DOHH2 (cell line): ENCODE results near the gene DUOXA1.
"Not testable (repeated sequence)": the region's sequence is repeated elsewhere in the genome, so short reads cannot be mapped to it uniquely, and the experiment has no call there.

Experiments used
- H3F3A ChIP-seq: fragments of 200-600 bp; sonication (generic), shearing (Covaris generic); 2 replicates; pipeline ENCODE4 v1.6.0; 2016; ENCODE audit warnings: antibody characterized with exemption, mild to moderate bottlenecking; ENCODE audit not compliant: control insufficient read depth, insufficient read depth
- H3K27ac ChIP-seq: fragments of 200-600 bp; sonication (generic); 2 replicates; pipeline ENCODE4 v1.5.1; 2014; ENCODE audit warnings: low read depth, mild to moderate bottlenecking, low read length, moderate library complexity
- H3K27me3 ChIP-seq: fragments of 200-600 bp; sonication (generic); 2 replicates; pipeline ENCODE4 v1.6.1; 2014; ENCODE audit warnings: mild to moderate bottlenecking, low read length, mixed read lengths; ENCODE audit not compliant: control insufficient read depth
- H3K36me3 ChIP-seq: fragments of 200-600 bp; sonication (generic); 2 replicates; pipeline ENCODE4 v1.6.1; 2014; ENCODE audit warnings: mild to moderate bottlenecking, low read length, moderate library complexity, mixed read lengths; ENCODE audit not compliant: control insufficient read depth
- H3K4me1 ChIP-seq: fragments of 200-600 bp; sonication (generic); 2 replicates; pipeline ENCODE4 v1.6.1; 2014; ENCODE audit warnings: mild to moderate bottlenecking, low read length, mixed read lengths; ENCODE audit not compliant: control insufficient read depth
- H3K4me2 ChIP-seq: fragments of 200-600 bp; sonication (generic); 2 replicates; pipeline ENCODE4 v1.6.0; 2014; ENCODE audit warnings: mild to moderate bottlenecking, low read length, moderate library complexity
- H3K4me3 ChIP-seq: fragments of 200-600 bp; sonication (generic); 2 replicates; pipeline ENCODE4 v1.5.1; 2014; ENCODE audit warnings: mild to moderate bottlenecking, low read length, mixed read lengths
- H3K79me2 ChIP-seq: fragments of 200-600 bp; sonication (generic); 2 replicates; pipeline ENCODE4 v1.6.1; 2014; ENCODE audit warnings: mild to moderate bottlenecking, low read length, mixed read lengths; ENCODE audit not compliant: control insufficient read depth
- H3K9me2 ChIP-seq: fragments of 200-600 bp; sonication (generic); replicated peaks from 2 replicates; pipeline ENCODE4 v1.6.1; 2014; ENCODE audit warnings: mild to moderate bottlenecking, low read length, mixed read lengths; ENCODE audit not compliant: control insufficient read depth
- H3K9me3 ChIP-seq: fragments of 200-600 bp; sonication (generic); 2 replicates; pipeline ENCODE4 v1.6.1; 2014; ENCODE audit warnings: antibody characterized with exemption, low read length, mixed read lengths; ENCODE audit not compliant: control insufficient read depth, insufficient read depth
- H4K20me1 ChIP-seq: fragments of 200-600 bp; sonication (generic); 2 replicates; pipeline ENCODE4 v1.6.0; 2014; ENCODE audit warnings: low read depth, mild to moderate bottlenecking, antibody characterized with exemption, low read length, moderate library complexity; ENCODE audit not compliant: control insufficient read depth, insufficient read depth
- CTCF ChIP-seq: fragments of 200-600 bp; sonication (generic); IDR thresholded peaks from one replicate; pipeline ENCODE4 v1.5.1; 2014; ENCODE audit warnings: antibody characterized with exemption, mild to moderate bottlenecking, low read depth, low read length; ENCODE audit not compliant: poor library complexity, severe bottlenecking
- EZH2phosphoT487 ChIP-seq: fragments of 200-600 bp; sonication (generic); IDR thresholded peaks from 2 replicates; pipeline ENCODE4 v1.6.1; 2017; ENCODE audit warnings: borderline replicate concordance, mild to moderate bottlenecking, antibody characterized with exemption, low read length, moderate library complexity, mixed read lengths

DUOXA1 gene

GRCh38 chr15:45087513-45087912 lies 42.2 kb downstream of the DUOXA1 start:
- H3K4me2 ChIP-seq = no peak overlapping the region
- no peaks in the 10 kb centered on the region for H3F3A ChIP-seq
- TF ChIP-seq CTCF = no peak
- TF ChIP-seq EZH2phosphoT487 = no peak
- no peaks in the 10 kb centered on the region for H3K9me2 ChIP-seq
- H3K9me3 ChIP-seq = no peaks in the 10 kb centered on the region
- peaks cover 22% of the 10 kb centered on the region; the same call in 1 of the 2 replicates for H3K27me3 ChIP-seq
- H3K27ac ChIP-seq = no peak overlapping the region
- no peaks in the 10 kb centered on the region for H3K79me2 ChIP-seq
- no peaks in the 10 kb centered on the region for H3K36me3 ChIP-seq
- no peaks in the 10 kb centered on the region for H3K4me1 ChIP-seq
- no peak overlapping the region for H3K4me3 ChIP-seq
- no peaks in the 10 kb centered on the region for H4K20me1 ChIP-seq

DNA sequence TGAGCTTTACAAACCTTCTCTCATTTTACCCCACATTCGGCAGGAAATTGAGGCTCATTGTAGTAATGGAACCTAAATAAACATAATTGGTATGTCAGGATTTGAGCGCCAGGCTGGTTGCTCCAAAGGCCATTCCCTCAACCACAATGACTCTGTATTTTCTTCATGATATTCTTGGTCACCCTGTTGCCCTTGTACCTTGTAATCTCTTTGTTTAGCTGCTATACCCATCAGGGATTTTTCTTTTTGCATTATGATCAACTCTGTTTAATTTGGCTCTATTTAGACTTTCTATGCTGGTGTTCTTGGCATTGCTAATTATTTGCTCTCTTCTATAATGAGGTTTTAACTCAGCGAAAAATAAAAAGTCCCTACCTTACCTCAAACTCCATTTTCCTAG lies 45.5 kb downstream of the DUOXA1 start:
- Histone ChIP-seq H3K27me3 (peaks cover 7% of the 10 kb centered on the region; the same call in 1 of the 2 replicates), H3K9me2 (no peaks in the 10 kb centered on the region), H3K4me1 (no peaks in the 10 kb centered on the region), H3K36me3 (no peaks in the 10 kb centered on the region), H4K20me1 (no peaks in the 10 kb centered on the region), H3K4me2 (no peak overlapping the region), H3K4me3 (no peak overlapping the region), H3K9me3 (no peaks in the 10 kb centered on the region), H3K27ac (no peak overlapping the region), H3F3A (no peaks in the 10 kb centered on the region), H3K79me2 (no peaks in the 10 kb centered on the region)
- TF ChIP-seq CTCF (no peak), EZH2phosphoT487 (no peak)

GRCh38 chr15:45083223-45083622 lies 46.5 kb downstream of the DUOXA1 start:
- no peak overlapping the region for H3K27ac ChIP-seq
- no peaks in the 10 kb centered on the region for H4K20me1 ChIP-seq
- H3F3A ChIP-seq = no peaks in the 10 kb centered on the region
- no peaks in the 10 kb centered on the region for H3K4me1 ChIP-seq
- no peak for TF ChIP-seq CTCF
- no peak for TF ChIP-seq EZH2phosphoT487
- no peak overlapping the region for H3K4me2 ChIP-seq
- 0 out of 2 replicates have a peak, but pooled peaks cover 3% of the 10 kb centered on the region for H3K27me3 ChIP-seq
- no peaks in the 10 kb centered on the region for H3K79me2 ChIP-seq
- H3K4me3 ChIP-seq = no peak overlapping the region
- no peaks in the 10 kb centered on the region for H3K9me2 ChIP-seq
- no peaks in the 10 kb centered on the region for H3K9me3 ChIP-seq
- no peaks in the 10 kb centered on the region for H3K36me3 ChIP-seq

- not testable (repeated sequence) for H3K4me2 ChIP-seq, H3K36me3 ChIP-seq, H3K9me3 ChIP-seq, H3K79me2 ChIP-seq, H3K4me3 ChIP-seq, H3F3A ChIP-seq, H3K27me3 ChIP-seq, H3K9me2 ChIP-seq, H4K20me1 ChIP-seq, H3K27ac ChIP-seq, H3K4me1 ChIP-seq
Observed at GRCh38 chr15:45082412-45082811, 47.3 kb downstream of the DUOXA1 start.

DNA sequence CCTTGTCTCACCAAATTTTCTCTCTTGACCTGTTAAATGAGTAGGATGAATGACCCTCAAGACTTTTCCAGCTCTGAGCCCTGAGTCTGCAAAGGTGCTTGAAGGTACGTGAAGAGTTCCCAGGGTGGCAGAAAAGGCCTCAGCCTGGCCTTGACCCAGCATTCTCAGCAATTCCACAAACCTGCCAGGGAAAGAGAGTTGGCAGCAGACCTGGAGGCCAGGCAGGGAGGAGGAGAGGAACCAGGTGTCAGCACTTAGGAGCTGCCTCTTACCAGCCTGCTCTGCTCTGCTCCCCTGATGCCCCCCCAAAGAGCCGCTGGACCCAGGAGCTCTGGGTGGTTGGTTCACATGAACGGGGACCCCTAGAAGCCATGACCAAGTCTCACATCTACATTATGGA lies 49.1 kb downstream of the DUOXA1 start:
- H3F3A ChIP-seq = not testable (repeated sequence)

GRCh38 chr15:45079628-45080246 lies 49.9 kb downstream of the DUOXA1 start:
- H3K4me3 ChIP-seq, H3K27ac ChIP-seq, H3K4me1 ChIP-seq: not testable (repeated sequence)

More for the DNA sequence above, 49.1 kb downstream of the DUOXA1 start:
- H3K27ac ChIP-seq, H3K79me2 ChIP-seq, H3K4me1 ChIP-seq, H3K36me3 ChIP-seq, H3K9me3 ChIP-seq, H4K20me1 ChIP-seq, H3K4me2 ChIP-seq, H3K9me2 ChIP-seq, H3K27me3 ChIP-seq, H3K4me3 ChIP-seq: not testable (repeated sequence)

More at GRCh38 chr15:45079628-45080246, 49.9 kb downstream of the DUOXA1 start:
- H3K9me2 ChIP-seq, H3K27me3 ChIP-seq, H4K20me1 ChIP-seq, H3K4me2 ChIP-seq, H3K79me2 ChIP-seq, H3K9me3 ChIP-seq, H3K36me3 ChIP-seq, H3F3A ChIP-seq: not testable (repeated sequence)
